DOHH2 (cell line): Measurements from ENCODE around the gene CYP4A11.
"Not testable (repeated sequence)": the region's sequence is repeated elsewhere in the genome, so short reads cannot be mapped to it uniquely, and the experiment has no call there.

Source experiments
- H3F3A ChIP-seq: fragments of 200-600 bp; sonication (generic), shearing (Covaris generic); 2 replicates; pipeline ENCODE4 v1.6.0; 2016; ENCODE audit warnings: antibody characterized with exemption, mild to moderate bottlenecking; ENCODE audit not compliant: control insufficient read depth, insufficient read depth
- H3K27ac ChIP-seq: fragments of 200-600 bp; sonication (generic); 2 replicates; pipeline ENCODE4 v1.5.1; 2014; ENCODE audit warnings: low read depth, mild to moderate bottlenecking, low read length, moderate library complexity
- H3K27me3 ChIP-seq: fragments of 200-600 bp; sonication (generic); 2 replicates; pipeline ENCODE4 v1.6.1; 2014; ENCODE audit warnings: mild to moderate bottlenecking, low read length, mixed read lengths; ENCODE audit not compliant: control insufficient read depth
- H3K36me3 ChIP-seq: fragments of 200-600 bp; sonication (generic); 2 replicates; pipeline ENCODE4 v1.6.1; 2014; ENCODE audit warnings: mild to moderate bottlenecking, low read length, moderate library complexity, mixed read lengths; ENCODE audit not compliant: control insufficient read depth
- H3K4me1 ChIP-seq: fragments of 200-600 bp; sonication (generic); 2 replicates; pipeline ENCODE4 v1.6.1; 2014; ENCODE audit warnings: mild to moderate bottlenecking, low read length, mixed read lengths; ENCODE audit not compliant: control insufficient read depth
- H3K4me2 ChIP-seq: fragments of 200-600 bp; sonication (generic); 2 replicates; pipeline ENCODE4 v1.6.0; 2014; ENCODE audit warnings: mild to moderate bottlenecking, low read length, moderate library complexity
- H3K4me3 ChIP-seq: fragments of 200-600 bp; sonication (generic); 2 replicates; pipeline ENCODE4 v1.5.1; 2014; ENCODE audit warnings: mild to moderate bottlenecking, low read length, mixed read lengths
- H3K79me2 ChIP-seq: fragments of 200-600 bp; sonication (generic); 2 replicates; pipeline ENCODE4 v1.6.1; 2014; ENCODE audit warnings: mild to moderate bottlenecking, low read length, mixed read lengths; ENCODE audit not compliant: control insufficient read depth
- H3K9me2 ChIP-seq: fragments of 200-600 bp; sonication (generic); replicated peaks from 2 replicates; pipeline ENCODE4 v1.6.1; 2014; ENCODE audit warnings: mild to moderate bottlenecking, low read length, mixed read lengths; ENCODE audit not compliant: control insufficient read depth
- H3K9me3 ChIP-seq: fragments of 200-600 bp; sonication (generic); 2 replicates; pipeline ENCODE4 v1.6.1; 2014; ENCODE audit warnings: antibody characterized with exemption, low read length, mixed read lengths; ENCODE audit not compliant: control insufficient read depth, insufficient read depth
- H4K20me1 ChIP-seq: fragments of 200-600 bp; sonication (generic); 2 replicates; pipeline ENCODE4 v1.6.0; 2014; ENCODE audit warnings: low read depth, mild to moderate bottlenecking, antibody characterized with exemption, low read length, moderate library complexity; ENCODE audit not compliant: control insufficient read depth, insufficient read depth
- EZH2phosphoT487 ChIP-seq: fragments of 200-600 bp; sonication (generic); IDR thresholded peaks from 2 replicates; pipeline ENCODE4 v1.6.1; 2017; ENCODE audit warnings: borderline replicate concordance, mild to moderate bottlenecking, antibody characterized with exemption, low read length, moderate library complexity, mixed read lengths
- TF ChIP-seq, protein P1 (sequence below): fragments of 200-600 bp; sonication (generic); IDR thresholded peaks from one replicate; pipeline ENCODE4 v1.5.1; 2014; ENCODE audit warnings: antibody characterized with exemption, mild to moderate bottlenecking, low read depth, low read length; ENCODE audit not compliant: poor library complexity, severe bottlenecking

CYP4A11 gene

DNA sequence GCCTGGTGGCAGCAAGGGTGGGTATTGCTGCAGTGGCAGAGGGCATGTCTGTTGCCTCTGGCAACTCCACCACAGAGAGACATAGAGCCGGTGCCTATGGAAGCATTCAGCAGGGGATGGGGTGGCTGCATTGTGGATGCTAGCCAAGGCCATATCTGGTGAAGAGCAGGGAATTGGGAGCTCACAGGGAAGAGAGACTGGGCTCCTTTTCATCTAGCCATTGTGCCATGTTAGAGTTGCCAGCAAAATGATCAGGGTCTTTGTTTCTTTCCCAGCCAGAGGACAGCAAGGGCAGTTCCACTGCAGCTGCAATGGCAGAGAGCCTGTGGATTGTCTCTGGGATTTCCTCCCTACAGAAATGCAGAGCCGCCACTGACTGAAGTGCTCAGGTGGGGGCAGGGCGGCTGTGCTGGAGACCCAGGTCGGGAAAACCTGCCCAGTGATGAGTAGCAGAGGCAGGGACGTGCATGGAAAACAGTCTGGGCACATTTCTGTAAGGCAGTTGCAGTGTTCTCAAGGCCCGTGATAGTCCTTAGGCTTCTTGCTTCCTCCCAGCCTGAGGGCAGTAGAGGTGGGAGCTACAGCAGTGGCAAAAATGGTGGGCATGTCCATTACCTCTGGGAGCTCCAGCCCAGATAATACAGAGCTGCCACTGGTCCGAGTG, 42.0 kb upstream of the CYP4A11 start:
- H4K20me1 ChIP-seq: no peaks in the 10 kb centered on the region
- H3K79me2 ChIP-seq: no peaks in the 10 kb centered on the region
- no peak overlapping the region for H3K4me2 ChIP-seq
- H3K4me1 ChIP-seq: no peaks in the 10 kb centered on the region
- 0 out of 2 replicates have a peak, but pooled peaks cover 4% of the 10 kb centered on the region for H3K27me3 ChIP-seq
- no peak overlapping the region for H3K27ac ChIP-seq
- no peaks in the 10 kb centered on the region for H3K9me2 ChIP-seq
- no peaks in the 10 kb centered on the region for H3K9me3 ChIP-seq
- no peaks in the 10 kb centered on the region for H3K36me3 ChIP-seq
- no peak for TF ChIP-seq EZH2phosphoT487
- TF ChIP-seq, protein P1, sequence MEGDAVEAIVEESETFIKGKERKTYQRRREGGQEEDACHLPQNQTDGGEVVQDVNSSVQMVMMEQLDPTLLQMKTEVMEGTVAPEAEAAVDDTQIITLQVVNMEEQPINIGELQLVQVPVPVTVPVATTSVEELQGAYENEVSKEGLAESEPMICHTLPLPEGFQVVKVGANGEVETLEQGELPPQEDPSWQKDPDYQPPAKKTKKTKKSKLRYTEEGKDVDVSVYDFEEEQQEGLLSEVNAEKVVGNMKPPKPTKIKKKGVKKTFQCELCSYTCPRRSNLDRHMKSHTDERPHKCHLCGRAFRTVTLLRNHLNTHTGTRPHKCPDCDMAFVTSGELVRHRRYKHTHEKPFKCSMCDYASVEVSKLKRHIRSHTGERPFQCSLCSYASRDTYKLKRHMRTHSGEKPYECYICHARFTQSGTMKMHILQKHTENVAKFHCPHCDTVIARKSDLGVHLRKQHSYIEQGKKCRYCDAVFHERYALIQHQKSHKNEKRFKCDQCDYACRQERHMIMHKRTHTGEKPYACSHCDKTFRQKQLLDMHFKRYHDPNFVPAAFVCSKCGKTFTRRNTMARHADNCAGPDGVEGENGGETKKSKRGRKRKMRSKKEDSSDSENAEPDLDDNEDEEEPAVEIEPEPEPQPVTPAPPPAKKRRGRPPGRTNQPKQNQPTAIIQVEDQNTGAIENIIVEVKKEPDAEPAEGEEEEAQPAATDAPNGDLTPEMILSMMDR: no peak
- no peaks in the 10 kb centered on the region for H3F3A ChIP-seq
- no peak overlapping the region for H3K4me3 ChIP-seq

DNA sequence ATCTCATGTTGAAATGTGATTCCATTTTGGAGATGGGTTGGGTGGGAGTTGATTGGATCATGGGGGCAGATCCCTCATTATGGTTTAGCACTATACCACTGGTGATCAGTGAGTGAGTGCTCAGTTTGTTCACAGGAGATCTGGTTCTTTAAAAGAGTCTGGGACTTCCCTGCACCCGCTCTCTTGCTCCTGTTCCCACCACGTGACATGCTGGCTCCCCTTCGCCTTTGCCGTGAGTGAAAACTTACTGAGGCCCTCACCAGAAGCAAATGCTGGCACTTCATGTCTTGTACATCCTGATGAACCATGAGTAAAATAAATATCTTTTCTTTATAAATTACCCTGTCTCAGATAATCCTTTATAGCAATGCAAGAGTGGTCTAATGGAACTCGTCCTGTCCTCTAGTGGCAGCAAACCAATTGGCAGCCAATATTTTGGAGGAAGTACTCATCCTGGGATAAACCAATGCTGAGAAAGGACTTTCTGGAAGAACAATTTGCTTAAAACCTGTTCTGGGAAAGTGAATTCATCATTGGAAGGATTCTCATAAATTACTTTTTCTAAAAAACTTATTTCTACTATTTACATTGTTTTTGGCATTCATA, 27.8 kb upstream of the CYP4A11 start:
- no peaks in the 10 kb centered on the region for H3K27me3 ChIP-seq
- TF ChIP-seq, protein P1: no peak
- no peak for TF ChIP-seq EZH2phosphoT487
- no peaks in the 10 kb centered on the region for H4K20me1 ChIP-seq
- H3K4me2 ChIP-seq: no peak overlapping the region
- H3K27ac ChIP-seq: no peak overlapping the region
- H3K4me3 ChIP-seq: no peak overlapping the region
- no peaks in the 10 kb centered on the region for H3K36me3 ChIP-seq
- no peaks in the 10 kb centered on the region for H3K79me2 ChIP-seq
- H3K9me3 ChIP-seq: no peaks in the 10 kb centered on the region
- no peaks in the 10 kb centered on the region for H3K9me2 ChIP-seq
- no peaks in the 10 kb centered on the region for H3F3A ChIP-seq
- no peaks in the 10 kb centered on the region for H3K4me1 ChIP-seq

DNA sequence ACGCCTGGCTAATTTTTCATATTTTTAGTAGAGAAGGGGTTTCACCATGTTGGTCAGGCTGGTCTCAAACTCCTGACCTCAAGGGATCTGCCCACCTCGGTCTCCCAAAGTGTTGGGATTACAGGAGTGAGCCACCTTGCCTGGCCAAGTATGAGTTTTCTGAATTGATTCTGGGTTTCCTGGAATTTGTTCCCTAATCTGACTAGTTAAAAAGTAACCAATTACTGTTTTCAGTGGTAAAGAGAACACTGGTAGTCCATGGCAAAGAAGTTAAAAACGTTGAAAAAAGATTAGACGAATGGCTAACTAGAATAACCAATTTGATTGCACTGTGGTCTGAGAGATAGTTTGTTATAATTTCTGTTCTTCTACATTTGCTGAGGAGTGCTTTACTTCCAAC, 21.0 kb upstream of the CYP4A11 start:
- H3K9me2 ChIP-seq, H4K20me1 ChIP-seq, H3F3A ChIP-seq, H3K27me3 ChIP-seq, H3K79me2 ChIP-seq, H3K9me3 ChIP-seq, H3K36me3 ChIP-seq, H3K4me2 ChIP-seq, H3K27ac ChIP-seq, H3K4me1 ChIP-seq, H3K4me3 ChIP-seq: not testable (repeated sequence)

DNA sequence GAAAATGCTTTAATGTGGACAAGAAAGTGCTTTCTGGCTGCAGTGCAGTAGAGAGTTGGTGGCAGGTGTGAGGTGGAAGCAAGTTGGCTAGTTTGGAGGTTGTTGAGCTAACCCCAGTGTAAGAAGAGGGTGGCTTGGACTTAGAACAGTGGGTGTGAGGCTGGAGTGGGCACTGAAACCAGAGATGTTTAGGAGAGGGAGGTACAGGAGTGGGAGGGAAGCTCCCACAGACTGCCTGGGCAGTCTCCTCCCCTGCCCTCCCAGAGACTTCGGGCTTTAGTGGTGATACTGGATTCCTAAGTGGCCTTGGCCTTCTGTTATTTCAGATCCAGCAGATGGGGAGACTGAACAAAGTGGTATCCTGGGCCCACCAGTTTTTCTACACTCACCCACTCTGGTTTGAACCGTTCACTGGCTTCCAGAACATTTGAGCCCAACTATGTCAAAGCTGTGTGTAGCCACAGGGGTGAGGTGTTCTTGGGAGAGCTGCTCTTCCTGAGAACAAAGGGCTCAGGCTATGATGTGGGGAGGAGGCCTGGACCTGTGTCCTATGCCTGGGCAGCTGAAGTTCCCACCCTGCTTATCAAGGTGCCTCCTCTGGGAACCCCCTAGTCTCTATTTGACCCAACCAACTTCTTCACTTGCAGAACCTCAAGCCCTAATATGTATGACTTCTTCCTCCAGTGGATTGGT, 19.9 kb upstream of the CYP4A11 start:
- no peaks in the 10 kb centered on the region for H4K20me1 ChIP-seq
- no peaks in the 10 kb centered on the region for H3K27me3 ChIP-seq
- no peaks in the 10 kb centered on the region for H3K9me2 ChIP-seq
- TF ChIP-seq, protein P1: no peak
- no peak for TF ChIP-seq EZH2phosphoT487
- no peaks in the 10 kb centered on the region for H3K79me2 ChIP-seq
- H3K4me2 ChIP-seq: no peak overlapping the region
- no peak overlapping the region for H3K27ac ChIP-seq
- no peaks in the 10 kb centered on the region for H3K9me3 ChIP-seq
- no peaks in the 10 kb centered on the region for H3F3A ChIP-seq
- no peaks in the 10 kb centered on the region for H3K4me1 ChIP-seq
- H3K4me3 ChIP-seq: no peak overlapping the region
- H3K36me3 ChIP-seq: no peaks in the 10 kb centered on the region
